DND-41 (cell line): ENCODE data around the gene MAB21L4.

Experiments used
- ATAC-seq: fragments of 200-7000 bp; cut with Tn5 transposase; 3 replicates; pipeline ENCODE4 v1.9.1; 2021; ENCODE audit warnings: low read depth; ENCODE audit not compliant: insufficient read depth
- DNase-seq: peaks from one replicate; pipeline ENCODE4 v3.0.0-alpha.2; 2020
- H2AFZ ChIP-seq: 2 replicates; pipeline ENCODE4 v1.6.0; 2012; ENCODE audit warnings: low read depth, low read length
- H3K27ac ChIP-seq: 2 replicates; pipeline ENCODE4 v1.5.1; 2012; ENCODE audit warnings: low read length, inconsistent platforms
- H3K27me3 ChIP-seq: fragments of 200-600 bp; sonication (generic); 2 replicates; pipeline ENCODE4 v1.6.0; 2012; ENCODE audit warnings: low read length, mild to moderate bottlenecking, inconsistent platforms; ENCODE audit not compliant: insufficient read depth, poor library complexity
- H3K36me3 ChIP-seq: 2 replicates; pipeline ENCODE4 v1.5.1; 2012; ENCODE audit warnings: low read length, inconsistent platforms; ENCODE audit not compliant: insufficient read depth
- H3K4me1 ChIP-seq: 2 replicates; pipeline ENCODE4 v1.5.1; 2012; ENCODE audit warnings: mild to moderate bottlenecking, low read length; ENCODE audit not compliant: insufficient read depth
- H3K4me2 ChIP-seq: 2 replicates; pipeline ENCODE4 v1.6.0; 2012; ENCODE audit warnings: mild to moderate bottlenecking, moderate library complexity, low read length, inconsistent platforms; ENCODE audit not compliant: insufficient read depth
- H3K4me3 ChIP-seq, 2 experiments: fragments of 200-600 bp in 1 of 2; shearing (Covaris generic) in 1 of 2; 2 replicates each; pipeline ENCODE4 v1.5.1; 2012 to 2016; ENCODE audit warnings: inconsistent platforms in 2 of 2, low read length in 2 of 2, mild to moderate bottlenecking in 2 of 2, low read depth in 1 of 2, moderate library complexity in 1 of 2
- H3K79me2 ChIP-seq: 2 replicates; pipeline ENCODE4 v1.6.0; 2012; ENCODE audit warnings: low read length, inconsistent platforms; ENCODE audit not compliant: insufficient read depth
- H3K9ac ChIP-seq: 2 replicates; pipeline ENCODE4 v1.6.0; 2012; ENCODE audit warnings: low read depth, mild to moderate bottlenecking, inconsistent platforms, low read length, moderate library complexity
- H3K9me3 ChIP-seq: 2 replicates; pipeline ENCODE4 v1.5.1; 2012; ENCODE audit warnings: low read length, moderate library complexity, mild to moderate bottlenecking, inconsistent platforms; ENCODE audit not compliant: insufficient read depth, severe bottlenecking
- H4K20me1 ChIP-seq: 2 replicates; pipeline ENCODE4 v1.6.0; 2012; ENCODE audit warnings: low read length; ENCODE audit not compliant: insufficient read depth
- EZH2 ChIP-seq: IDR thresholded peaks from 3 replicates; pipeline ENCODE4 v1.6.1; 2012; ENCODE audit warnings: borderline replicate concordance, low read depth, mild to moderate bottlenecking, moderate library complexity, low read length, inconsistent platforms; ENCODE audit not compliant: severe bottlenecking
- TF ChIP-seq, protein P1 (sequence below): IDR thresholded peaks from 2 replicates; pipeline ENCODE4 v1.5.1; 2012; ENCODE audit warnings: borderline replicate concordance, low read length, moderate library complexity, mild to moderate bottlenecking; ENCODE audit not compliant: poor library complexity, severe bottlenecking; ENCODE audit errors: extremely low read depth

Gene MAB21L4

GRCh38 chr2:240891492-240892340 lies 4.2 kb downstream of the MAB21L4 start:
- ATAC-seq (no peak), DNase-seq (no peak)
- Histone ChIP-seq H3K4me1 (no peaks in the 10 kb centered on the region), H4K20me1 (peaks cover 5% of the 10 kb centered on the region; the same call in 1 of the 2 replicates), H3K9ac (no peak overlapping the region), H3K79me2 (no peaks in the 10 kb centered on the region), H3K27ac (no peak overlapping the region), H3K4me3 (no peak overlapping the region), H2AFZ (no peak overlapping the region), H3K9me3 (no peaks in the 10 kb centered on the region), H3K36me3 (no peaks in the 10 kb centered on the region), H3K4me2 (no peak overlapping the region), H3K27me3 (no peaks in the 10 kb centered on the region)
- TF ChIP-seq, protein P1, sequence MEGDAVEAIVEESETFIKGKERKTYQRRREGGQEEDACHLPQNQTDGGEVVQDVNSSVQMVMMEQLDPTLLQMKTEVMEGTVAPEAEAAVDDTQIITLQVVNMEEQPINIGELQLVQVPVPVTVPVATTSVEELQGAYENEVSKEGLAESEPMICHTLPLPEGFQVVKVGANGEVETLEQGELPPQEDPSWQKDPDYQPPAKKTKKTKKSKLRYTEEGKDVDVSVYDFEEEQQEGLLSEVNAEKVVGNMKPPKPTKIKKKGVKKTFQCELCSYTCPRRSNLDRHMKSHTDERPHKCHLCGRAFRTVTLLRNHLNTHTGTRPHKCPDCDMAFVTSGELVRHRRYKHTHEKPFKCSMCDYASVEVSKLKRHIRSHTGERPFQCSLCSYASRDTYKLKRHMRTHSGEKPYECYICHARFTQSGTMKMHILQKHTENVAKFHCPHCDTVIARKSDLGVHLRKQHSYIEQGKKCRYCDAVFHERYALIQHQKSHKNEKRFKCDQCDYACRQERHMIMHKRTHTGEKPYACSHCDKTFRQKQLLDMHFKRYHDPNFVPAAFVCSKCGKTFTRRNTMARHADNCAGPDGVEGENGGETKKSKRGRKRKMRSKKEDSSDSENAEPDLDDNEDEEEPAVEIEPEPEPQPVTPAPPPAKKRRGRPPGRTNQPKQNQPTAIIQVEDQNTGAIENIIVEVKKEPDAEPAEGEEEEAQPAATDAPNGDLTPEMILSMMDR, result no peak
- no peak for TF ChIP-seq EZH2

GRCh38 chr2:240890691-240891090 lies 5.3 kb downstream of the MAB21L4 start:
- Histone ChIP-seq H3K79me2 (no peaks in the 10 kb centered on the region), H3K4me1 (no peaks in the 10 kb centered on the region), H3K9ac (no peak overlapping the region), H3K27me3 (no peaks in the 10 kb centered on the region), H3K4me2 (no peak overlapping the region), H4K20me1 (peaks cover 5% of the 10 kb centered on the region; the same call in 1 of the 2 replicates), H3K27ac (no peak overlapping the region), H3K4me3 (no peak overlapping the region), H3K9me3 (no peaks in the 10 kb centered on the region), H3K36me3 (no peaks in the 10 kb centered on the region), H2AFZ (no peak overlapping the region)
- TF ChIP-seq, protein P1, result no peak
- TF ChIP-seq EZH2, result no peak
- no peak for ATAC-seq
- DNase-seq, result no peak

- Histone ChIP-seq H3K27me3 (no peaks in the 10 kb centered on the region), H3K4me1 (no peaks in the 10 kb centered on the region), H4K20me1 (no peaks in the 10 kb centered on the region), H3K4me2 (no peak overlapping the region), H2AFZ (no peak overlapping the region), H3K9me3 (no peaks in the 10 kb centered on the region), H3K9ac (no peak overlapping the region), H3K79me2 (no peaks in the 10 kb centered on the region), H3K27ac (no peak overlapping the region), H3K36me3 (no peaks in the 10 kb centered on the region), H3K4me3 (no peak overlapping the region)
- no peak for DNase-seq
- ATAC-seq, result no peak
- TF ChIP-seq, protein P1, result no peak
- no peak for TF ChIP-seq EZH2
Measured at GRCh38 chr2:240889601-240890560, 6.1 kb downstream of the MAB21L4 start.
